Heart left ventricle (tissue), 16 donors: ENCODE data around the gene PXMP4. TPM values are rescaled to one million over a fixed set of nuclear protein-coding genes. Genes with fewer than 3 reads are reported as not detected.
"Not testable (repeated sequence)": the region's sequence is repeated elsewhere in the genome, so short reads cannot be mapped to it uniquely, and the experiment has no call there.

Experiments
- ATAC-seq, 4 donors: fragments of 200-7000 bp; cut with Tn5 transposase; one replicate each; pipeline ENCODE4 v1.9.1; 2020 to 2022; ENCODE audit warnings: moderate library complexity in 4 of 4, mild to moderate bottlenecking in 3 of 4, moderate number of reproducible peaks in 1 of 4
- DNase-seq, 5 donors: peaks; one replicate each; pipeline ENCODE4 v3.0.0-alpha.2; 2020
- H3K27ac ChIP-seq, 12 donors: fragments of 200-600 bp; sonication (generic) in 4 of 12; one replicate each; pipeline versions ENCODE4 v1.5.0 to v1.8.0; 2016 to 2022; ENCODE audit warnings: mild to moderate bottlenecking in 2 of 12
- H3K27me3 ChIP-seq, 9 donors: fragments of 200-600 bp; sonication (generic) in 2 of 9; one replicate each; pipeline versions ENCODE4 v1.5.1 to v1.8.0; 2016 to 2022; ENCODE audit warnings: mild to moderate bottlenecking in 3 of 9
- H3K36me3 ChIP-seq, 9 donors: fragments of 200-600 bp; sonication (generic) in 2 of 9; one replicate each; pipeline versions ENCODE4 v1.5.0 to v1.8.0; 2018 to 2022; ENCODE audit warnings: mild to moderate bottlenecking in 2 of 9
- H3K4me1 ChIP-seq, 12 donors: fragments of 200-600 bp; sonication (generic) in 4 of 12; one replicate each; pipeline versions ENCODE4 v1.5.0 to v1.8.0; 2016 to 2022; ENCODE audit warnings: mild to moderate bottlenecking in 3 of 12
- H3K4me3 ChIP-seq, 12 donors: fragments of 200-600 bp; sonication (generic) in 4 of 12; one replicate each; pipeline versions ENCODE4 v1.5.0 to v1.8.0; 2017 to 2022; ENCODE audit warnings: mild to moderate bottlenecking in 9 of 12, moderate library complexity in 4 of 12
- H3K9me3 ChIP-seq, 12 donors: fragments of 200-600 bp; sonication (generic) in 4 of 12; one replicate each; pipeline versions ENCODE4 v1.5.0 to v1.8.0; 2016 to 2022; ENCODE audit warnings: mild to moderate bottlenecking in 1 of 12
- CTCF ChIP-seq, 12 donors: fragments of 200-600 bp; sonication (generic) in 4 of 12; IDR thresholded peaks; one replicate each; pipeline versions ENCODE4 v1.5.0 to v1.8.0; 2018 to 2022; ENCODE audit warnings: antibody characterized with exemption in 12 of 12, mild to moderate bottlenecking in 5 of 12
- POLR2A ChIP-seq, 2 donors: fragments of 450-650 bp; IDR thresholded peaks; one replicate each; pipeline ENCODE4 v1.6.1; 2017; ENCODE audit warnings: antibody characterized with exemption in 2 of 2, mild to moderate bottlenecking in 2 of 2, moderate library complexity in 2 of 2
- WGBS, 4 donors: extraction: QIAGEN DNeasy Blood & Tissue Kit in 2 of 4; methylation state at CpG; one replicate each; pipeline versions ENCODE4 v1.1.5 to v1.1.7; 2013 to 2018; 5-methylcytosine and 5-hydroxymethylcytosine counted together
- intact Hi-C, 10 donors: fragments of 100-400 bp; cut with DNase I; formaldehyde crosslinking; loops; one replicate each; pipeline versions ENCODE4 v1.11.1 to v1.14.2; 2022
- polyA plus RNA-seq, 2 donors: library from polyadenylated mRNA; stranded (reverse); fragments of 200-250 nt; gene quantifications; one replicate each; pipeline ENCODE4 v1.2.3, GENCODE V29; 2013
- total RNA-seq, 9 donors: library from RNA; depleted of rRNA in 2 of 9; stranded (reverse); fragments of >200 nt in 2 of 9; fragmentation: NEBNext Ultra II Directional in 3 of 9; extraction: Animal tissue kit (Norgen Biotek cat#: 25700) in 3 of 9; gene quantifications; one replicate each; pipeline versions ENCODE4 v1.1.0 to v1.2.4, GENCODE V29; 2016 to 2023
- donor health status: ischemic (EF 13 %, LVEDD 7.1; RV severe dilation, severe dysfunction).
- donor health status: healthy with polysubstance abuse.
- donor health status: DM: no; HTN: yes; CAD: no.
- donor health status: DM: no; HTN: no; CAD: no.
- donor health status: ischemic (EF 25% LVEDD 6.9; RV normal size, moderate dysfunction).
- donor health status: ischemic (EF 25% LVEDD 5.7; RV mildly dilated, moderate dysfunction).
- donor health status: healthy.
- donor health status: DM: yes; HTN: yes; CAD: no.
- donor health status: ischemic (EF 35%, LVEDD 5.7; RV mildly dilated, moderate dysfunction).
- donor health status: nonischemic (EF 11% LVEDD 7.7; RV severe dilation, severe dysfunction).
- donor health status: DM: yes; HTN: yes; CAD: no.
- donor health status: PGD.
- donor health status: ischemic (EF 29% LVEDD 5.4; RV normal size, mild dysfunction).
- donor health status: nonischemic (EF 23%, LVEDD 6.1; RV moderate dilation, normal function).

The PXMP4 gene
- total and polyA plus RNA-seq, 11 donors, result 5.0 to 13.0 (median 10.2) TPM

- no peak for ATAC-seq
- H3K36me3 ChIP-seq, result peaks cover 0 to 66% (median 37%) of the 10 kb centered on the region in 9 donors
- no peak overlapping the region for H3K27ac ChIP-seq
- TF ChIP-seq CTCF (IDR thresholded peaks at IDR 0.05) (no peak), POLR2A (IDR thresholded peaks at IDR 0.05) (no peak)
- no peak for DNase-seq
- no peaks in the 10 kb centered on the region for H3K27me3 ChIP-seq
- H3K4me3 ChIP-seq, result no peak overlapping the region
- intact Hi-C loops, result no loop called here
- H3K4me1 ChIP-seq, result no peaks in the 10 kb centered on the region
- 84 to 96% (median 92%) methylated on average over 1 of the region's 1 CpG for WGBS, 4 donors
- peaks cover 0 to 12% (median 3%) of the 10 kb centered on the region in 12 donors for H3K9me3 ChIP-seq
Measured at GRCh38 chr20:33757458-33757857, 37.3 kb upstream of the PXMP4 start.

GRCh38 chr20:33757046-33757445, 36.9 kb upstream of the PXMP4 start:
- no peaks in the 10 kb centered on the region for H3K4me1 ChIP-seq
- DNase-seq (no peak), ATAC-seq (no peak)
- H3K27ac ChIP-seq, result no peak overlapping the region
- 94 to 98% (median 97%) methylated on average over 10 of the region's 10 CpGs for WGBS, 4 donors
- H3K4me3 ChIP-seq, result no peak overlapping the region
- no peak for TF ChIP-seq POLR2A (IDR thresholded peaks at IDR 0.05)
- TF ChIP-seq CTCF (IDR thresholded peaks at IDR 0.05), result no peak
- peaks cover 0 to 12% (median 3%) of the 10 kb centered on the region in 12 donors for H3K9me3 ChIP-seq
- no peaks in the 10 kb centered on the region for H3K27me3 ChIP-seq
- intact Hi-C loops, result no loop called here
- peaks cover 0 to 64% (median 40%) of the 10 kb centered on the region in 9 donors for H3K36me3 ChIP-seq

- ATAC-seq, intact Hi-C loops, DNase-seq, H3K4me3 ChIP-seq, H3K4me1 ChIP-seq, H3K27ac ChIP-seq, H3K27me3 ChIP-seq: not testable (repeated sequence)
- H3K36me3 ChIP-seq, result peaks cover 0 to 59% (median 48%) of the 10 kb centered on the region in 9 donors
- peaks cover 0 to 12% (median 3%) of the 10 kb centered on the region in 12 donors for H3K9me3 ChIP-seq
- 89 to 93% (median 92%) methylated on average over 10 of the region's 10 CpGs for WGBS, 4 donors
Measured at GRCh38 chr20:33755936-33756490, 35.9 kb upstream of the PXMP4 start.

GRCh38 chr20:33753763-33754162, 33.7 kb upstream of the PXMP4 start:
- WGBS, 4 donors, result 88 to 90% (median 88%) methylated on average over 5 of the region's 5 CpGs
- H3K27me3 ChIP-seq, result no peaks in the 10 kb centered on the region
- H3K4me3 ChIP-seq, result no peak overlapping the region
- TF ChIP-seq CTCF (IDR thresholded peaks at IDR 0.05), result no peak
- no peak for TF ChIP-seq POLR2A (IDR thresholded peaks at IDR 0.05)
- peaks cover 0 to 74% (median 58%) of the 10 kb centered on the region in 9 donors for H3K36me3 ChIP-seq
- ATAC-seq (no peak), DNase-seq (no peak)
- no peak overlapping the region for H3K27ac ChIP-seq
- H3K4me1 ChIP-seq, result no peaks in the 10 kb centered on the region
- H3K9me3 ChIP-seq, result peaks cover 0 to 12% (median 3%) of the 10 kb centered on the region in 12 donors
- intact Hi-C loops, result no loop called here

GRCh38 chr20:33753143-33753542, 33.0 kb upstream of the PXMP4 start:
- 94 to 98% (median 96%) methylated on average over 7 of the region's 7 CpGs for WGBS, 4 donors
- Histone ChIP-seq H3K36me3 (peaks cover 0 to 71% (median 60%) of the 10 kb centered on the region in 9 donors), H3K27me3 (no peaks in the 10 kb centered on the region), H3K4me1 (no peaks in the 10 kb centered on the region), H3K27ac (no peak overlapping the region), H3K4me3 (no peak overlapping the region), H3K9me3 (peaks cover 0 to 11% (median 3%) of the 10 kb centered on the region in 12 donors)
- TF ChIP-seq CTCF (IDR thresholded peaks at IDR 0.05) (no peak), POLR2A (IDR thresholded peaks at IDR 0.05) (no peak)
- no peak for DNase-seq
- no peak for ATAC-seq
- intact Hi-C loops, result no loop called here
